ENCODE data around the gene NDUFA11.
"Not testable (repeated sequence)": the region's sequence is repeated elsewhere in the genome, so short reads cannot be mapped to it uniquely, and the experiment has no call there.

Gene NDUFA11

GRCh38 chr19:5889288-5889971, 14.2 kb downstream of the NDUFA11 start:
- DNase-seq (ENCODE audit: low read depth) = peak; percentile 34

DNA sequence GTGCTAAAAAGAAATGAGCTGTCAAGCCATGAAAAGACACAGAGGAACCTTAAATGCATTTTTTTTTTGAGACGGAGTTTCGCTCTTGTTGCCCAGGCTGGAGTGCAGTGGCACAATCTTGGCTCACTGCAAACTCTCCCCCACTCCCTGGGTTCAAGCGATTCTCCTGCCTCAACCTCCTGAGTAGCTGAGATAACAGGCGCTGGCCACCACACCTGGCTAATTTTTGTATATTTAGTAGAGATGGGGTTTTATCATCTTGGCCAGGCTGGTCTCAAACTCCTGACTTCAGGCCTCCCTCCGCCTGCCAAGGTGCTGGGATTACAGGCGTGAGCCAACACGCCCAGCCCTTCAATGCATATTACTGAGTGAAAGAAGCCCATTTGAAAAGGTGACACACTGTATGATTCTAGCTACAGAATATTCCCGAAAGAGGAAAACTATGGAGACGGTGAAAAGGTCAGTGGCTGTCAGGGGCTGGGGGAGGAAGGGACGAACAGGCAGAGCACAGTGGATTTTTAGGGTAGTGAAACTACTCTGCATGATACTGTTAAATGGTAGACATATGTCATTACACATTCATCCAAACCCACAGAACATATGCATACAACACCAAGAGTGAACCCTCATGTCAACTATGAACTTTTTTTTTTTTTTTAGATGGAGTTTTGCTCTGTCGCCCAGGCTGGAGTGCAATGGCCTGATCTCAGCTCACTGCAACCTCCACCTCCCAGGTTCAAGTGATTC, 19.4 kb downstream of the NDUFA11 start:
- DNase-seq (ENCODE audit: low read depth) = not testable (repeated sequence)

- DNase-seq (ENCODE audit: low read depth) = not testable (repeated sequence)
Observed at GRCh38 chr19:5883157-5883873, 20.3 kb downstream of the NDUFA11 start.

- DNase-seq (ENCODE audit: low read depth) = no peak
Observed at GRCh38 chr19:5882421-5882968, 21.1 kb downstream of the NDUFA11 start.

- DNase-seq (ENCODE audit: low read depth) = no peak
Observed at GRCh38 chr19:5881543-5882299, 21.9 kb downstream of the NDUFA11 start.

- DNase-seq (ENCODE audit: low read depth) = peak; percentile 64
Observed at GRCh38 chr19:5880604-5881078, 22.9 kb downstream of the NDUFA11 start.

DNA sequence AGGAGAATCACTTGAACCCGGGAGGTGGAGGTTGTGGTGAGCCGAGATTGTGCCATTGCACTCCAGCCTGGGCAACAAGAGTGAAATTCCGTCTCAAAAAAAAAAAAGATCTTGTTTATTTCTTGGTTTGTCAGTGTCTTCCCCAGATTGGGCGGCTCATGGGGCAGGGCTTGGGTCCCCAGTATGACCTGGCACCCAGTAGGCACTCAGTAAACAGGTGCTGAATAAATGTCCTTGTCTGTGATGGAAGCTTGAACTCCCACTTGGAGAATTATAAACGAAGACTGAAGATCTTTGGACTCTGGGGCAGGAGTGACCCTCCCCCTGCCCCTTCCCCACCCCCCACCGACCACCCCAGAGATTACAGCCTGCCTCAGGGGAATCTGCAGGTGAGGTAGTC, 23.4 kb downstream of the NDUFA11 start:
- DNase-seq (ENCODE audit: low read depth) = no peak

- no peak for DNase-seq (ENCODE audit: low read depth)
Observed at GRCh38 chr19:5877882-5878281, 25.7 kb downstream of the NDUFA11 start.

DNA sequence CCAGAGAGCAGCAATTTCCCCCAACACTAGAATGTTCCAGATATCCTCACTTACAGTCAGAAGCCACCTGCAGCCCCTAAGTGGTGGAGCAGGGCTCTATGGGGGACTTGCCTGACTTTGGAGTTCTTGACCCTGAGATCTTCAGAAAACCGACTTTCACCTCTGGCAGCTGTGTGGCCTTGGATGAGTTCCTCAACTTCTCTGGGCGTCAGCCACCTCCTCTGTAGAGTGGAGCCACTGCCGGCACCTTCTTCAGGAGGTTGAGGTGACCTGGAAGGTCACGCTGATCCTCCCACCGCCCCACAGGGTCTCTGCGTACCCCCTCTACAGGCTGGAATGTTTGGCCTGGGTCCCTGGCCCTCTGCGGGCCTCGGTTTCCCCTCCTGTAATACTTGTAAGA, 26.2 kb downstream of the NDUFA11 start:
- no peak for DNase-seq (ENCODE audit: low read depth)

GRCh38 chr19:5874496-5874895, 29.1 kb downstream of the NDUFA11 start:
- peak; percentile 65 for DNase-seq (ENCODE audit: low read depth)

DNA sequence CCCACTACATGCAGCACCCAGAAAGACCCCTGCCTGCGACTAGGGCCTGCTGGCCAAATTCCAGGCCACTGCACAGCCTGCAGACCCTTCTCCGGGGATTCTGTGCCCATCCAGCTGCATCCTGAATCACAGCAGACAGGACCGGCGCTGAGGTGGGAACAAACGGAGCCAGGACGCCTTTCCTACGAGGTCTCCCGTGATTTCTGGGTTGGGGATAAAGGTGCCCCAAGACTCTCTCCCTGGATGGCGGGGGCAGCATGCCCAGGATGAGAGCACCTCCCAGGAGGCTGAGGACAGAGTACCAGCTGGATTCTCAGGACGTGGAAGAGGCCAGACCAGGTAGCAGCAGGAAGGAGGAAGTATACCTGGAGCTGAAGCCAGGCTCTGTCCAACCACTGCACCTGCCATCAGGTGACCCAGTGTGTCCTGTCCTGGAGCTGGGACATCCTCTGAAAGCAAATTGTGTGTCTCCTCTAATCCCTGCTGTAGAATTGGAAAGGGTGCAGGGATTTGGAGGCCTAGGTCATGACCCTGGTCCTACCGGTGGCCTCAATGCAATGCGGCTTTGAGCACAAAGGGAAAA, 29.9 kb downstream of the NDUFA11 start:
- DNase-seq (ENCODE audit: low read depth) = no peak

DNA sequence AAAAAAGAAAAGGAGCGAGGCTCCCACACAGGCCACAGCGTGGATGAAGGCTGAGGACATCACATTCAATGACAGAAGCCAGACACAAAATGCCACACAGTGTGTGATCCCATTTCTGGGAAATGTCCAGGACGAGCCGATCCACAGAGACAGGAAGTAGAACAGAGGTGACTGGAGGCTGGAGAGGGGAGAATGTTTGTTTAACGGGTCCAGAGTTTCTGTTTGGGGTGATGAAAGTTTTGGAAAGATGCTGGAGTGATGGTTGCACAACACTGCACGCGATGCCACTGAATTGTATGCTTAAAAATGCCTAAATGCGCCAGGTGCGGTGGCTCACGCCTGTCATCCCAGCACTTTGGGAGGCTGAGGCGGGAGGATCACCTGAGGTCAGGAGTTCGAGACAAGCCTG, 32.6 kb downstream of the NDUFA11 start:
- no peak for DNase-seq (ENCODE audit: low read depth)

DNA sequence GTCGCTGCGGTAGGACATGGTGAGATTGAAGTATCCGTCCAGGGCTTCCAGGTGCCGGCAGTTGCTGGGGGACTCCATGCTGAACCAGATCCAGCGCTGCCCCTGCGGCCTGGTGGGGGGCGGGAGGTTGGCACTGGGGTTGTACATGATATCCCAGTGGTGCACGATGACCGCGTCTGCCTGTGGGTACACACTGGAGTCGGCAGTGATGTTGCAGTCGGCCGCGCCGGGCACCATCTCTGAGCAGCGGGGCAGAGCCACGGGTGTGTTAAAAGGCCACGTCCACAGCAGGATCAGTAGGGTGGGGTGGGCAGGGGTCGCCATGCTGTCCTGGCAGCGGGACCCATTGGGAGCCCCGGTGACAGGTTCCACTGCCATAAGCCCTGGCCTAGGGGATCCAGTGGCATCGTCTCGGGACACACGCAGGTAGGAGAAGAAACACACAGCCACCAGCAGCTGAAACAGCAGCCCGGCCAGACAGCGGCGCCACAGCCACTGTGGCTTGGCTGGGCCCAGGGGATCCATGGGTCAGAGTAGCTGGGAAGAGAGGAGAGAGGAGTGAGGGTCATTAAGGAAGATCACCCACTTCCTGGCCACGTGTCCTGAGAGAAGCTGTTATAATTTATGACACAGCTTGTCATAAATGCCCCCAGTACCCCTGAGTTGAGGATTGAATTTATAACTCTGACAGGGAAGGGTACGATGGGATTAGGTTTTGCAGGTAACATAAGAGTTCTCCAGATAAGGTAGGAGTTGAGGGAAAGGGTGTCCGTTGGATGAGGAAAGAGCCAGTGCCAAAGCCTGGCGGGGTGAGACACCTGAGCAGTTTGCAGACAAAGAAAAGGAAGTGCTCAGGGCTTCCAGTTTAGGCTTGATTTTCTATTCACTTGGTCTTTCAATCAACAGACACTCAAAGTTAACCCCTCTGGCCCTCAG, 36.1 kb downstream of the NDUFA11 start:
- DNase-seq (ENCODE audit: low read depth) = no peak

GRCh38 chr19:5865772-5866171, 37.8 kb downstream of the NDUFA11 start:
- DNase-seq (ENCODE audit: low read depth) = no peak

GRCh38 chr19:5864725-5865486, 38.7 kb downstream of the NDUFA11 start:
- no peak for DNase-seq (ENCODE audit: low read depth)

DNA sequence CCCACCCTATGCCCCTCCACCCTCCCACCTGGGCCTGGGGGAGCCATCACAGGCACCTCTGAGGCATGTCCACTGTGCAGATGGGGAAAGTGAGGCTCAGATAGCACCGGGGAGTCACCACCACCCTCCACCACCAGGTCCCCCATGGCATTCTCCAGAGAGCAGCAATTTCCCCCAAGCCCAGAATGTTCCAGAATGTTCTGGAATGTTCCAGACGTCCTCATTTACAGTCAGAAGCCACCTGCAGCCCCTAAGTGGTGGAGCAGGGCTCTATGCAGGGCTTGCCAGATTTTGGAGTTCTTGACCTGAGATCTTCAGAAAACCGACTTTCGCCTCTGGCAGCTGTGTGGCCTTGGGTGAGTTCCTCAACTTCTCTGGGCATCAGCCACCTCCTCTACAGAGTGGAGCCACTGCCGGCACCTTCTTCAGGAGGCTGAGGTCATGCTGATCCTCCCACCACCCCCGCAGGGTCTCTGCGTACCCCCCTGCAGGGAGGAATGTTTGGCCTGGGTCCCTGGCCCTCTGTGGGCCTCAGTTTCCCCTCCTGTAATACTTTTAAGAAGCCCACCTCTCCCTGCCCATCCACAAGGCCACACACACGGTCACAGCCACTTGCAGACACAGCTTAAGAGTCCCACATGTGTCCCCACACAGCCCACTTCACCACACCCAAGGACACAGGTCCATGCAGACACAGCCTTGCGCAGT, 39.4 kb downstream of the NDUFA11 start:
- DNase-seq (ENCODE audit: low read depth) = no peak

DNA sequence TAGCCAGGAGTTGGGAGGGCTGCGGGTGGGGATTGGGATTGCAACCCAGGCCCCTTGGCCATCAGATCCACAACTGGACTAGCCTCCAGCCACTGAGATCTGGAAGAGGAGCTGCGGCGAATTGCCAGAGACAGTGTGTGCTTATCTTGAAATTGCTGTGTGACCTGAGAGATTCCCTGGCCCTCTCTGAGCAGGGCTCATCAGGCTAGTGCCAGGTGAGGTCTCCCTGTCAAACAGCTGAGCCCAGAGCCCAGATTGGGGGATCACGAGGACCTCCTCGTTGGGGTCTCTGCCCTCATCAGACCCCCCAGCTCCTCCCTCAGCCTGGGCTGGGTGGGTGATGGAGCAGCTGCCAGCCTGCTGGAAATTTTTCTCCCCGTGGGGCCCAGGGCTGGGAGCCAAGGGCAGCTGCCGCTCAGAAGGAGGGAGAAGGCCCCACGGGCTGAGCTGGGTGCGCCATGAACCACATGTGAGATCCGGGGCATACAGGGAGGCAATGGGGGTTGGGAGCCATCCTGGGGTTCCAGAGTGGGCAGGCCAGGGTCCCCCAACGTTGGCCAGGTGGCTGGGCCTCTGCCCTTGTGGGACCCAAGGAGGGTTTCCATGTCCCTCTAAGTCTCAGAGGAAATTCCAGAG, 40.4 kb downstream of the NDUFA11 start:
- no peak for DNase-seq (ENCODE audit: low read depth)
